ENCODE data around the gene STOX2. TPM values are rescaled to one million over a fixed set of nuclear protein-coding genes. Genes with fewer than 3 reads are reported as not detected.

The STOX2 gene
- total and polyA plus RNA-seq, 2 of the 13 experiments (the other 11 are each of a cell fraction or from before 2014, with no cell fraction given) = 0.01 to 0.15 TPM

- ChIA-PET CTCF (ENCODE audit: low intra/inter-chr PET ratio, low total read pairs) (no interaction called here), POLR2A (no interaction called here)
- no peaks in the 10 kb centered on the region for H3K79me2 ChIP-seq (ENCODE audit: insufficient read depth, low read length)
- BruUV-seq (replicated peaks) = no TSS peak
- H3K9me3 ChIP-seq (ENCODE audit: low read length) = no peaks in the 10 kb centered on the region
- no peak for ATAC-seq
- in situ Hi-C loops (cut with HindIII; ENCODE audit: extremely low pct_ligation_motif_present, low pct_unique_long_range_greater_than_20kb) = no loop called here
- peaks cover 1 to 17% of the 10 kb centered on the region in 2 experiments; a peak in 1 of 5 replicates for H3K27me3 ChIP-seq (ENCODE audit: control insufficient read depth in 1 of 2, insufficient read depth in 2 of 2, low read length in 2 of 2)
- H3K36me3 ChIP-seq (replicated peaks in 1 of 2; ENCODE audit: control insufficient read depth in 1 of 2, insufficient read depth in 2 of 2, low read length in 2 of 2) = no peaks in the 10 kb centered on the region
- no peak overlapping the region for H3K4me2 ChIP-seq (ENCODE audit: low read depth, low read length)
- intact Hi-C loops (cut with micrococcal nuclease; ENCODE audit: unreplicated experiment) = no loop called here
- H3K9ac ChIP-seq (ENCODE audit: insufficient read depth, low read depth, low read length) = no peak overlapping the region
- H2AFZ ChIP-seq (ENCODE audit: low read length) = no peak overlapping the region
- TF ChIP-seq ZNF556 (CRISPR knock-in tag; IDR thresholded peaks at IDR 0.05; ENCODE audit: borderline replicate concordance) (no peak), ZHX2 (IDR thresholded peaks at IDR 0.05; ENCODE audit: low read depth) (no peak), ZHX2 (CRISPR knock-in tag; IDR thresholded peaks at IDR 0.05; ENCODE audit: borderline replicate concordance) (no peak), TARDBP (CRISPR knock-in tag; IDR thresholded peaks at IDR 0.05) (no peak), GLI4 (CRISPR knock-in tag; IDR thresholded peaks at IDR 0.05; ENCODE audit: borderline replicate concordance) (no peak), NONO (IDR thresholded peaks at IDR 0.05) (no peak), NONO (CRISPR knock-in tag; conservative IDR thresholded peaks at IDR 0.05) (no peak), ZNF720 (CRISPR knock-in tag; IDR thresholded peaks at IDR 0.05) (no peak), LRRFIP1 (CRISPR knock-in tag; conservative IDR thresholded peaks at IDR 0.05) (no peak)
- H4K20me1 ChIP-seq (ENCODE audit: insufficient read depth, low read length) = no peaks in the 10 kb centered on the region
- H3K27ac ChIP-seq (ENCODE audit: extremely low read length, insufficient read depth, low read length) = no peak overlapping the region
- no peak for FAIRE-seq
- DNase-seq (ENCODE audit: low spot score) = no peak
- WGBS (ENCODE audit: low lambda C conversion rate) = 71% methylated on average over 4 of the region's 7 CpGs
- no peak overlapping the region for H3K4me3 ChIP-seq (replicated peaks in 1 of 3; ENCODE audit: insufficient read depth in 1 of 3, low read depth in 2 of 3, low read length in 3 of 3)
- H3K4me1 ChIP-seq (ENCODE audit: insufficient read depth, low read length) = no peaks in the 10 kb centered on the region
Observed at GRCh38 chr4:183873409-183874185, 31.5 kb upstream of the STOX2 start.
